Osteoblast (primary cell): ENCODE results near the gene EVI5L. TPM values are rescaled to one million over a fixed set of nuclear protein-coding genes. Genes with fewer than 3 reads are reported as not detected.

ENCODE experiments used
- DNase-seq: peaks from one replicate; pipeline ENCODE4 v3.0.0; 2011; ENCODE audit warnings: low spot score, mixed read lengths; ENCODE audit not compliant: insufficient read length; ENCODE audit errors: missing footprints
- H2AFZ ChIP-seq: 2 replicates; pipeline ENCODE4 v1.6.0; 2011; ENCODE audit warnings: mild to moderate bottlenecking, low read length
- H3K27ac ChIP-seq: 2 replicates; pipeline ENCODE4 v1.5.1; 2011; ENCODE audit warnings: mild to moderate bottlenecking, low read depth, low read length, moderate library complexity
- H3K27me3 ChIP-seq: 2 replicates; pipeline ENCODE4 v1.6.0; 2012; ENCODE audit warnings: mild to moderate bottlenecking, control low read depth, inconsistent platforms, low read length, moderate library complexity; ENCODE audit not compliant: insufficient read depth
- H3K36me3 ChIP-seq: 2 replicates; pipeline ENCODE4 v1.5.1; 2011; ENCODE audit warnings: mild to moderate bottlenecking, low read length, control low read depth, moderate library complexity; ENCODE audit not compliant: insufficient read depth
- H3K4me1 ChIP-seq: 2 replicates; pipeline ENCODE4 v1.5.1; 2011; ENCODE audit warnings: mild to moderate bottlenecking, low read length, control low read depth, moderate library complexity; ENCODE audit not compliant: insufficient read depth
- H3K4me2 ChIP-seq: 2 replicates; pipeline ENCODE4 v1.6.0; 2011; ENCODE audit warnings: mild to moderate bottlenecking, low read length; ENCODE audit not compliant: insufficient read depth
- H3K4me3 ChIP-seq: fragments of 200-600 bp; sonication (generic); 3 replicates; pipeline ENCODE4 v1.5.1; 2012; ENCODE audit warnings: mild to moderate bottlenecking, low read length, inconsistent platforms; ENCODE audit not compliant: insufficient read depth
- H3K79me2 ChIP-seq: 2 replicates; pipeline ENCODE4 v1.6.0; 2012; ENCODE audit warnings: mild to moderate bottlenecking, low read length, control low read depth, inconsistent platforms; ENCODE audit not compliant: insufficient read depth
- H3K9me3 ChIP-seq: 2 replicates; pipeline ENCODE4 v1.5.1; 2011; ENCODE audit warnings: low read depth, low read length, control low read depth
- H4K20me1 ChIP-seq: 2 replicates; pipeline ENCODE4 v1.6.0; 2012; ENCODE audit warnings: mild to moderate bottlenecking, low read length, control low read depth; ENCODE audit not compliant: insufficient read depth
- CTCF ChIP-seq: IDR thresholded peaks from 2 replicates; pipeline ENCODE4 v1.5.1; 2011; ENCODE audit warnings: mild to moderate bottlenecking, low read depth, low read length, moderate library complexity; ENCODE audit errors: extremely low read depth
- total RNA-seq: library from RNA; depleted of rRNA; stranded (reverse); fragments of >200 nt; gene quantifications from 2 replicates; pipeline ENCODE4 v1.2.3, GENCODE V29; 2012

Gene EVI5L
- total RNA-seq, 1 donor, result 26.1 TPM

- peak; percentile 98 for DNase-seq
- H2AFZ ChIP-seq, result peak overlapping the region; percentile 62
- H3K27me3 ChIP-seq, result peaks cover 14% of the 10 kb centered on the region
- no peak overlapping the region for H3K27ac ChIP-seq
- no peaks in the 10 kb centered on the region for H3K9me3 ChIP-seq
- peak overlapping the region; percentile 83 for H3K4me2 ChIP-seq
- H3K4me3 ChIP-seq, result peak overlapping the region; percentile 64
- peaks cover 12% of the 10 kb centered on the region for H3K4me1 ChIP-seq
- H3K36me3 ChIP-seq, result no peaks in the 10 kb centered on the region
- H4K20me1 ChIP-seq, result no peaks in the 10 kb centered on the region
- H3K79me2 ChIP-seq, result no peaks in the 10 kb centered on the region
- TF ChIP-seq CTCF, result peak; percentile 46
Observed at GRCh38 chr19:7868671-7869452, 38.8 kb downstream of the EVI5L start.

- no peaks in the 10 kb centered on the region for H3K79me2 ChIP-seq
- peak overlapping the region; percentile 83 for H3K4me2 ChIP-seq
- peak overlapping the region; percentile 64 for H3K4me3 ChIP-seq
- H3K36me3 ChIP-seq, result no peaks in the 10 kb centered on the region
- H3K9me3 ChIP-seq, result no peaks in the 10 kb centered on the region
- TF ChIP-seq CTCF, result no peak
- H3K4me1 ChIP-seq, result peaks cover 12% of the 10 kb centered on the region
- H4K20me1 ChIP-seq, result no peaks in the 10 kb centered on the region
- peak; percentile 95 for DNase-seq
- peaks cover 20% of the 10 kb centered on the region for H3K27me3 ChIP-seq
- peak overlapping the region; percentile 68 for H2AFZ ChIP-seq
- H3K27ac ChIP-seq, result no peak overlapping the region
Observed at GRCh38 chr19:7869453-7869909, 39.5 kb downstream of the EVI5L start.

DNA sequence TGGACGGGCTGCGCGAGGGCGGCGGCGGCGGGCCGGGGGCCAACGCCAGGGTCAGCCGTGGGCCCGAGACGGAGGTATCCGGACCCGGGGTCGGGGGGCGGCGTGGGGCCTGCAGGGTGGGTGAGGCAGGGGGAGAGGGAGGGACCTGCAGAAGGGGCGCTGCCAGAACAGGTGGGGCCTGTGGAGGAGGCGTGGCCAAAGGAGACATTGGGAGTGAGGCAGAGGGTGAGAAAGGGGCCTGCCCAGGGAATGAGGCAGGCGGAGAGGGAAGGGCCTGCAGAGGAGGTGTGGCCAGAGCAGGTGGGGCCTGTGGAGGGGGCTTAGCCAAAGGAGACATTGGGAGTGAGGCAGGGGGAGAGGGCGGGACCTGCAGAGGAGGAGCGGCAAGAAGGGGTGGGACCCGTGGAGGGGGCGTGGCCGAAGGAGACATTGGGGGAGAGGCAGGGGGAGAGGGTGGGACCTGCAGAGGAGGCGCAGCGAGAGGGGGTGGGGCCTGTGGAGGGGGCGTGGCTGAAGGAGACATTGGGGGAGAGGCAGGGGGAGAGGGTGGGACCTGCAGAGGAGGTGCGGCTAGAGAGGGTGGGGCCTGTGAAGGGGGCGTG, 40.0 kb downstream of the EVI5L start:
- Histone ChIP-seq H3K36me3 (no peaks in the 10 kb centered on the region), H2AFZ (peak overlapping the region; percentile 68), H3K27me3 (peaks cover 25% of the 10 kb centered on the region), H4K20me1 (no peaks in the 10 kb centered on the region), H3K4me2 (peak overlapping the region; percentile 83), H3K9me3 (no peaks in the 10 kb centered on the region), H3K79me2 (no peaks in the 10 kb centered on the region), H3K4me1 (peaks cover 12% of the 10 kb centered on the region), H3K27ac (no peak overlapping the region), H3K4me3 (peak overlapping the region; percentile 64)
- TF ChIP-seq CTCF, result no peak
- peak; percentile 84 for DNase-seq
